GM21515 (cell line): ENCODE data around the gene MIA.
"Not testable (repeated sequence)": the region's sequence is repeated elsewhere in the genome, so short reads cannot be mapped to it uniquely, and the experiment has no call there.

Experiments used
- ATAC-seq: cut with Tn5 transposase; IDR thresholded peaks from one replicate; pipeline ENCODE4 v1.9.1; 2021; ENCODE audit not compliant: unreplicated experiment

The MIA gene

GRCh38 chr19:40777937-40778705, 2.8 kb downstream of the MIA start, which contains the start of gene RAB4B:
Gene RAB4B, plus strand, starts transcription at chr19:40778247. Its CDS starts 129 bp downstream, at chr19:40778376.
- ATAC-seq = peak; percentile 61

GRCh38 chr19:40778706-40779284, 3.5 kb downstream of the MIA start:
- ATAC-seq = no peak

GRCh38 chr19:40780582-40780981, 5.3 kb downstream of the MIA start:
- no peak for ATAC-seq

- ATAC-seq = no peak
Measured at GRCh38 chr19:40781140-40781539, 5.8 kb downstream of the MIA start.

- no peak for ATAC-seq
Measured at GRCh38 chr19:40783711-40784110, 8.4 kb downstream of the MIA start.

GRCh38 chr19:40784146-40784545, 8.8 kb downstream of the MIA start:
- ATAC-seq = not testable (repeated sequence)

GRCh38 chr19:40785526-40785925, 10.2 kb downstream of the MIA start:
- no peak for ATAC-seq

GRCh38 chr19:40786060-40787037, 11.0 kb downstream of the MIA start:
- no peak for ATAC-seq

- ATAC-seq = no peak
Measured at GRCh38 chr19:40791349-40791748, 16.0 kb downstream of the MIA start.

- ATAC-seq = no peak
Measured at GRCh38 chr19:40791996-40792395, 16.7 kb downstream of the MIA start.

- ATAC-seq = no peak
Measured at GRCh38 chr19:40797166-40797962, 22.0 kb downstream of the MIA start.

- no peak for ATAC-seq
Measured at GRCh38 chr19:40797963-40798682, 22.8 kb downstream of the MIA start.

- ATAC-seq = peak; percentile 65
Measured at GRCh38 chr19:40798683-40799557, 23.6 kb downstream of the MIA start, which contains the start of gene EGLN2. Gene EGLN2, plus strand, starts transcription at chr19:40799191. Its CDS starts 1,382 bp downstream, at chr19:40800573.

GRCh38 chr19:40799558-40800338, 24.4 kb downstream of the MIA start:
- ATAC-seq = no peak

GRCh38 chr19:40800339-40800996, 25.1 kb downstream of the MIA start:
- no peak for ATAC-seq

- ATAC-seq = no peak
Measured at GRCh38 chr19:40800997-40801377, 25.7 kb downstream of the MIA start.

GRCh38 chr19:40801426-40802299, 26.3 kb downstream of the MIA start:
- ATAC-seq = no peak
